Gastroesophageal sphincter (tissue), 3 donors: ENCODE results near the gene CCR4.

ENCODE experiments used
- CTCF ChIP-seq, 4 experiments: fragments of 200-600 bp in 2 of 4; fragments of 450-650 bp in 2 of 4; sonication (generic) in 1 of 4; IDR thresholded peaks; one replicate each; pipeline ENCODE4 v1.5.1; 2017 to 2019; ENCODE audit warnings: antibody characterized with exemption in 4 of 4, mild to moderate bottlenecking in 2 of 4, moderate library complexity in 2 of 4
- POLR2A ChIP-seq, 2 donors: fragments of 450-650 bp; IDR thresholded peaks; one replicate each; pipeline ENCODE4 v1.6.1; 2017; ENCODE audit warnings: antibody characterized with exemption in 2 of 2, mild to moderate bottlenecking in 2 of 2, moderate library complexity in 1 of 2

- TF ChIP-seq CTCF (IDR thresholded peaks at IDR 0.05) = no peak
- TF ChIP-seq POLR2A (IDR thresholded peaks at IDR 0.05) = no peak
Measured at GRCh38 chr3:32995098-32995497, 43.7 kb downstream of the CCR4 start.
